ENCODE measurements around the gene RIPPLY3. TPM values are rescaled to one million over a fixed set of nuclear protein-coding genes. Genes with fewer than 3 reads are reported as not detected.

Gene RIPPLY3
- total and polyA plus RNA-seq, 4 donors = 0.08 to 0.21 (median 0.13) TPM; not detected in 1

- WGBS = 92% methylated on average over 3 of the region's 3 CpGs
- H3K27ac ChIP-seq (ENCODE audit: low read depth in 1 of 2, low read length in 2 of 2) = no peak overlapping the region
- H3K4me3 ChIP-seq (ENCODE audit: low read depth in 1 of 3, low read length in 3 of 3) = no peak overlapping the region
- H3K9ac ChIP-seq (ENCODE audit: low read depth in 1 of 2, low read length in 2 of 2) = no peak overlapping the region
- no peaks in the 10 kb centered on the region for H3K36me3 ChIP-seq (ENCODE audit: control insufficient read depth in 4 of 4, insufficient read depth in 3 of 4, low read depth in 1 of 4, low read length in 3 of 4)
- no peaks in the 10 kb centered on the region for H3K4me1 ChIP-seq (ENCODE audit: control insufficient read depth in 4 of 4, insufficient read depth in 4 of 4, low read length in 3 of 4)
- H3K9me3 ChIP-seq (ENCODE audit: control insufficient read depth in 4 of 4, low read length in 3 of 4) = no peaks in the 10 kb centered on the region
- TF ChIP-seq EGR1 (IDR thresholded peaks at IDR 0.05; ENCODE audit: low read depth in 2 of 2) = no peak
- no peak for TF ChIP-seq JUND (IDR thresholded peaks at IDR 0.05)
- TF ChIP-seq NR2F2 (IDR thresholded peaks at IDR 0.05) = no peak
- TF ChIP-seq REST (IDR thresholded peaks at IDR 0.05) = no peak
- no peak for TF ChIP-seq FOXA2 (IDR thresholded peaks at IDR 0.05)
- no peak for TF ChIP-seq ATF3 (IDR thresholded peaks at IDR 0.05)
- no peak for TF ChIP-seq ZBTB33 (IDR thresholded peaks at IDR 0.05)
- TF ChIP-seq CTCF (IDR thresholded peaks at IDR 0.05; ENCODE audit: low read depth, low read length, missing input control) = no peak
- no peak for TF ChIP-seq MAX (IDR thresholded peaks at IDR 0.05)
- DNase-seq (ENCODE audit: low spot score) = no peak
- H3K27me3 ChIP-seq (ENCODE audit: control insufficient read depth in 4 of 4, insufficient read depth in 4 of 4, low read length in 3 of 4) = no peaks in the 10 kb centered on the region
Observed at GRCh38 chr21:37040212-37040611, 33.7 kb downstream of the RIPPLY3 start.

GRCh38 chr21:37041706-37042271 lies 35.3 kb downstream of the RIPPLY3 start:
- Histone ChIP-seq H3K27ac (ENCODE audit: low read depth in 1 of 2, low read length in 2 of 2) (no peak overlapping the region), H3K36me3 (ENCODE audit: control insufficient read depth in 4 of 4, insufficient read depth in 3 of 4, low read depth in 1 of 4, low read length in 3 of 4) (no peaks in the 10 kb centered on the region), H3K4me3 (ENCODE audit: low read depth in 1 of 3, low read length in 3 of 3) (no peak overlapping the region), H3K4me1 (ENCODE audit: control insufficient read depth in 4 of 4, insufficient read depth in 4 of 4, low read length in 3 of 4) (no peaks in the 10 kb centered on the region), H3K9me3 (ENCODE audit: control insufficient read depth in 4 of 4, low read length in 3 of 4) (no peaks in the 10 kb centered on the region), H3K27me3 (ENCODE audit: control insufficient read depth in 4 of 4, insufficient read depth in 4 of 4, low read length in 3 of 4) (no peaks in the 10 kb centered on the region), H3K9ac (ENCODE audit: low read depth in 1 of 2, low read length in 2 of 2) (no peak overlapping the region)
- no peak for DNase-seq (ENCODE audit: low spot score)
- WGBS = 84% methylated on average over 4 of the region's 4 CpGs
- TF ChIP-seq TAF1 (conservative IDR thresholded peaks at IDR 0.05) (no peak), RAD21 (IDR thresholded peaks at IDR 0.05) (no peak), ZBTB33 (IDR thresholded peaks at IDR 0.05) (no peak), FOXA2 (IDR thresholded peaks at IDR 0.05) (no peak), NR2F2 (IDR thresholded peaks at IDR 0.05) (no peak), MAX (IDR thresholded peaks at IDR 0.05) (no peak), REST (IDR thresholded peaks at IDR 0.05) (no peak), RXRA (IDR thresholded peaks at IDR 0.05) (no peak), GABPA (IDR thresholded peaks at IDR 0.05 in 1 of 2, conservative IDR thresholded peaks at IDR 0.05 in 1 of 2) (no peak), JUND (IDR thresholded peaks at IDR 0.05) (no peak), CTCF (IDR thresholded peaks at IDR 0.05; ENCODE audit: low read depth, low read length, missing input control) (no peak)
